ENCODE measurements around the gene PGM5. TPM values are rescaled to one million over a fixed set of nuclear protein-coding genes. Genes with fewer than 3 reads are reported as not detected.
"Not testable (repeated sequence)": the region's sequence is repeated elsewhere in the genome, so short reads cannot be mapped to it uniquely, and the experiment has no call there.

PGM5 gene
- total RNA-seq, 1 experiment from 2014 or later = not detected

GRCh38 chr9:68404421-68405185, 48.2 kb downstream of the PGM5 start:
- H3K9me3 Mint-ChIP-seq; H3K27ac ChIP-seq (ENCODE audit: insufficient read length, low read depth, low read length); H3K23ac ChIP-seq (ENCODE audit: insufficient read length, low read depth, low read length); H3T11ph ChIP-seq (ENCODE audit: low read length); H3K79me2 ChIP-seq (ENCODE audit: insufficient read depth, low read length); H3K4me3 Mint-ChIP-seq; H2BK15ac ChIP-seq (ENCODE audit: low read depth, low read length); H3K4me1 ChIP-seq (ENCODE audit: insufficient read depth, low read length); H2AK5ac ChIP-seq (ENCODE audit: insufficient read length, low read length); H3K27ac Mint-ChIP-seq; H4K91ac ChIP-seq (ENCODE audit: insufficient read length, low read depth, low read length); H2BK20ac ChIP-seq (ENCODE audit: low read depth, low read length, poor library complexity, severe bottlenecking); H2BK12ac ChIP-seq (ENCODE audit: insufficient read length, low read depth, low read length); H2BK120ac ChIP-seq (ENCODE audit: low read depth, low read length, poor library complexity, severe bottlenecking); H3K27me3 ChIP-seq (ENCODE audit: insufficient read depth, low read length); H2BK5ac ChIP-seq (ENCODE audit: insufficient read length, low read length); H3K36me3 Mint-ChIP-seq (ENCODE audit: insufficient read depth in 1 of 3, low read depth in 3 of 3); H3K14ac ChIP-seq (ENCODE audit: insufficient read depth, low read length); H3K4ac ChIP-seq (ENCODE audit: low read depth, low read length); H3K9me3 ChIP-seq (ENCODE audit: control insufficient read depth, low read depth, low read length); H3K9ac ChIP-seq (ENCODE audit: extremely low read depth, insufficient read length, low read length); H4K5ac ChIP-seq (ENCODE audit: insufficient read length, low read depth, low read length); H2AFZ ChIP-seq (ENCODE audit: low read length); H3K4me1 Mint-ChIP-seq; H4K20me1 ChIP-seq (ENCODE audit: control insufficient read depth, insufficient read depth, insufficient read length); H3K56ac ChIP-seq (ENCODE audit: insufficient read length, low read depth, low read length); DNase-seq; H3K23me2 ChIP-seq (ENCODE audit: insufficient read length, low read depth, low read length, poor library complexity, severe bottlenecking); H3K79me1 ChIP-seq (ENCODE audit: insufficient read depth, low read depth, low read length, poor library complexity, severe bottlenecking); H4K8ac ChIP-seq (replicated peaks; ENCODE audit: insufficient read length, low read depth, low read length); H3K4me2 ChIP-seq (ENCODE audit: insufficient read depth, insufficient read length, low read length); H3K18ac ChIP-seq (ENCODE audit: insufficient read length, low read depth, low read length): not testable (repeated sequence)
- no CpG with 5 or more reads among the region's 3 CpGs for WGBS (ENCODE audit: extremely low coverage, insufficient read length, low lambda C conversion rate)
- H3K27me3 Mint-ChIP-seq (ENCODE audit: low read depth) = peaks cover 68% of the 10 kb centered on the region

DNA sequence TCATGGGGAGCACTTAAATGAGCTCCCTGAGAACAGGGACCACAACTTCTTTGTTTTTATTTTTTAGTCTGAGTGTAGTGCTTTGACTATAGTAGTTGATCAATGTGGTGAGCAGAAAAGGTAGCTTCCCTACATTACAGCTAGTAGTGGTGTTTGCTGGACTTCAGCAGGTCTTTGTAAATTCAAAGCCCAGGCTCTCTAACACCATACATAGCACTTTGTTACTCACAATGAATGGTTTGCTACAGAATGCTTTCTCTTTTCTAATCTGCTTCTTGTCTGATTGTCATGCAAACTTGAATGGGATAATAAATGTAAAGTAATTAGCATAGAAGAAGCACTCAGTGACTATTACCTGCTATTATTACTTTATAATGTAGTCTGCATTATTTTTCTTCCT, 55.5 kb downstream of the PGM5 start:
- not testable (repeated sequence) for H3K79me2 ChIP-seq (ENCODE audit: insufficient read depth, low read length); H3K4ac ChIP-seq (ENCODE audit: low read depth, low read length); H4K91ac ChIP-seq (ENCODE audit: insufficient read length, low read depth, low read length); H3K23me2 ChIP-seq (ENCODE audit: insufficient read length, low read depth, low read length, poor library complexity, severe bottlenecking); H2BK20ac ChIP-seq (ENCODE audit: low read depth, low read length, poor library complexity, severe bottlenecking); H2BK15ac ChIP-seq (ENCODE audit: low read depth, low read length); H3K4me2 ChIP-seq (ENCODE audit: insufficient read depth, insufficient read length, low read length); H2BK120ac ChIP-seq (ENCODE audit: low read depth, low read length, poor library complexity, severe bottlenecking); H2AK5ac ChIP-seq (ENCODE audit: insufficient read length, low read length); H3K27ac Mint-ChIP-seq; H3K36me3 Mint-ChIP-seq (ENCODE audit: insufficient read depth in 1 of 3, low read depth in 3 of 3); H3K79me1 ChIP-seq (ENCODE audit: insufficient read depth, low read depth, low read length, poor library complexity, severe bottlenecking); H3K4me3 Mint-ChIP-seq; DNase-seq; H3T11ph ChIP-seq (ENCODE audit: low read length); H2BK12ac ChIP-seq (ENCODE audit: insufficient read length, low read depth, low read length); H4K20me1 ChIP-seq (ENCODE audit: control insufficient read depth, insufficient read depth, insufficient read length); H2BK5ac ChIP-seq (ENCODE audit: insufficient read length, low read length); H3K9me3 Mint-ChIP-seq; H3K4me1 Mint-ChIP-seq; H4K5ac ChIP-seq (ENCODE audit: insufficient read length, low read depth, low read length); H3K56ac ChIP-seq (ENCODE audit: insufficient read length, low read depth, low read length); H4K8ac ChIP-seq (replicated peaks; ENCODE audit: insufficient read length, low read depth, low read length); H3K18ac ChIP-seq (ENCODE audit: insufficient read length, low read depth, low read length); H3K9me3 ChIP-seq (ENCODE audit: control insufficient read depth, low read depth, low read length); H3K4me1 ChIP-seq (ENCODE audit: insufficient read depth, low read length); H3K14ac ChIP-seq (ENCODE audit: insufficient read depth, low read length); H3K23ac ChIP-seq (ENCODE audit: insufficient read length, low read depth, low read length); H3K9ac ChIP-seq (ENCODE audit: extremely low read depth, insufficient read length, low read length); H2AFZ ChIP-seq (ENCODE audit: low read length); H3K27me3 ChIP-seq (ENCODE audit: insufficient read depth, low read length); H3K27ac ChIP-seq (ENCODE audit: insufficient read length, low read depth, low read length)
- H3K27me3 Mint-ChIP-seq (ENCODE audit: low read depth) = peaks cover 45% of the 10 kb centered on the region
